Mucosa of descending colon (tissue), 3 donors: ENCODE results near the gene S1PR5. TPM values are rescaled to one million over a fixed set of nuclear protein-coding genes. Genes with fewer than 3 reads are reported as not detected.

Experiments used
- ATAC-seq: fragments of 200-7000 bp; cut with Tn5 transposase; one replicate; pipeline ENCODE4 v1.9.1; 2020; ENCODE audit warnings: mild to moderate bottlenecking, moderate library complexity
- DNase-seq, 3 donors: peaks; one replicate each; pipeline ENCODE4 v3.0.0-alpha.2; 2020
- H3K36me3 ChIP-seq: fragments of 200-600 bp; one replicate; pipeline ENCODE4 v1.8.0; 2021; ENCODE audit warnings: low read depth, mild to moderate bottlenecking
- H3K4me1 ChIP-seq: fragments of 200-600 bp; one replicate; pipeline ENCODE4 v1.8.0; 2021; ENCODE audit warnings: low read depth, mild to moderate bottlenecking
- H3K4me3 ChIP-seq: fragments of 200-600 bp; one replicate; pipeline ENCODE4 v1.8.0; 2021; ENCODE audit warnings: mild to moderate bottlenecking
- H3K9me3 ChIP-seq: fragments of 200-600 bp; one replicate; pipeline ENCODE4 v1.8.0; 2021; ENCODE audit warnings: mild to moderate bottlenecking
- CTCF ChIP-seq: fragments of 200-600 bp; IDR thresholded peaks from one replicate; pipeline ENCODE4 v1.8.0; 2022; ENCODE audit warnings: antibody characterized with exemption, mild to moderate bottlenecking
- intact Hi-C, 2 donors: fragments of 100-400 bp; cut with DNase I in 1 of 2; cut with micrococcal nuclease in 1 of 2; formaldehyde crosslinking; loops; one replicate each; pipeline versions ENCODE4 v1.11.0 to v1.11.1; 2022; cut with DNase I, micrococcal nuclease
- total RNA-seq, 3 donors: library from RNA; stranded (reverse); fragmentation: NEBNext Ultra II Directional in 2 of 3; extraction: Animal tissue kit (Norgen Biotek cat#: 25700) in 2 of 3; gene quantifications; one replicate each; pipeline versions ENCODE4 v1.2.1 to v1.2.4, GENCODE V29; 2021 to 2023
- donor health status: DM: no; HTN: no; CAD: no; lungs with moderate emphysema.
- donor health status: DM: no; HTN: no; CAD: no.
- donor health status: DM: no; HTN: yes; CAD: no.

Gene S1PR5
- total RNA-seq, 3 donors from 2014 or later, result 0.23 to 0.31 TPM; not detected in 1

DNA sequence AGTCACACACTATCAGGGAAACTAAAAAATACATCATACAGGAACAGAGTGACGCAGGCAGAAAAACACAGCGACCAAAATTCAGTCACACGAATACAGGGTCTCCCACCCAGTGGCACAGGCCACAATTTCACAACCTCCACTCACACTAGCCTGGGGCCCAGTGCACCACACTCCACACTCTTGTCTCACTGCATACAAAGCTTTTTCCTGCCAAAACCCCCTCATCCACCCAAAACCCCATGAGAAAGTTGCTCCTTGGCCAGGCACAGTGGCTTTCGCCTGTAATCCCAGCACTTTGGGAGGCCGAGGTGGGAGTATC, 1.2 kb downstream of the S1PR5 start:
- no peak for TF ChIP-seq CTCF
- Histone ChIP-seq H3K9me3 (no peaks in the 10 kb centered on the region), H3K4me1 (peaks cover 20% of the 10 kb centered on the region), H3K4me3 (no peak overlapping the region), H3K36me3 (no peaks in the 10 kb centered on the region)
- no peak for DNase-seq
- no peak for ATAC-seq
- intact Hi-C loops, result no loop called here

GRCh38 chr19:10514211-10515145, 2.8 kb downstream of the S1PR5 start:
- peaks cover 20% of the 10 kb centered on the region for H3K4me1 ChIP-seq
- TF ChIP-seq CTCF, result no peak
- H3K36me3 ChIP-seq, result no peaks in the 10 kb centered on the region
- H3K4me3 ChIP-seq, result no peak overlapping the region
- no peaks in the 10 kb centered on the region for H3K9me3 ChIP-seq
- no peak for DNase-seq
- ATAC-seq, result peak; percentile 47
- intact Hi-C loops, result no loop called here

GRCh38 chr19:10513223-10513622, 4.0 kb downstream of the S1PR5 start:
- H3K4me1 ChIP-seq, result peaks cover 13% of the 10 kb centered on the region
- no peaks in the 10 kb centered on the region for H3K9me3 ChIP-seq
- ATAC-seq (no peak), DNase-seq (no peak)
- intact Hi-C loops, result no loop called here
- no peak overlapping the region for H3K4me3 ChIP-seq
- TF ChIP-seq CTCF, result no peak
- H3K36me3 ChIP-seq, result no peaks in the 10 kb centered on the region

DNA sequence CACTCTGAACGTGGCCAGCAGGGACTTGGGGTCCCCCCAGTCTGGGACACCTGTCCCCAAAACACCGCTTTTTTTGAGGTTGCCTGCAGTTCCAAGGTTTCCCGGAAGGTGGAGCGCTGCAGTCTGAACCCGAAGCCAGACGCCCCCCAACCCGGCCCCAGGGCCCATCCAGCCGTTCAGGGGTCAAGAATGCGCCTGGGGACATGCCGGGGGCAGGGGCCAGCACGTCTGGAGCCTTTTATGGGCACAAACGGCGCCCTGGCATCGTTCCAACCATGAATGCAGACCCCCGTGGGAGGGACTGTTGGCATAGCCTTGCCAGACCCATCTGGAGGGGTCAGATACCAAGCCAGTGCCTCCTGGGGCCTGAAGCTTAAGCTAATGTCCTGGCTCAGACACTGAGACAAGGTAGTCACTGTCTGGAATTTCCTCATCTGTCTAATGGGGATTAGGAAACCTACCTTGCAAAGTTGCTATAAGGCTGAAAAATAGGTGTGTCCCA, 6.9 kb downstream of the S1PR5 start:
- DNase-seq (peak in 2 of 3 donors; percentile 47 to 50), ATAC-seq (no peak)
- no peaks in the 10 kb centered on the region for H3K9me3 ChIP-seq
- H3K36me3 ChIP-seq, result no peaks in the 10 kb centered on the region
- H3K4me3 ChIP-seq, result no peak overlapping the region
- no peaks in the 10 kb centered on the region for H3K4me1 ChIP-seq
- peak; percentile 44 for TF ChIP-seq CTCF
- intact Hi-C loops, result no loop called here

GRCh38 chr19:10508707-10509106, 8.5 kb downstream of the S1PR5 start:
- no peak overlapping the region for H3K4me3 ChIP-seq
- ATAC-seq (no peak), DNase-seq (no peak)
- no peaks in the 10 kb centered on the region for H3K9me3 ChIP-seq
- intact Hi-C loops, result no loop called here
- no peaks in the 10 kb centered on the region for H3K36me3 ChIP-seq
- peaks cover under 1% of the 10 kb centered on the region for H3K4me1 ChIP-seq
- TF ChIP-seq CTCF, result no peak
